Stimulated activated CD8-positive, alpha-beta memory T cell treated with anti-CD3 and anti-CD28 coated beads, Interleukin-15, amount 100 ng/mL, for 4 hours (primary cell): ENCODE data around the gene C20orf144.

ENCODE experiments used
- DNase-seq, 2 donors: peaks; one replicate each; pipeline ENCODE4 v3.0.0-alpha.2; 2020; ENCODE audit warnings: low read depth in 2 of 2

C20orf144 gene

GRCh38 chr20:33664762-33665144, 2.6 kb downstream of the C20orf144 start:
- DNase-seq = no peak

DNA sequence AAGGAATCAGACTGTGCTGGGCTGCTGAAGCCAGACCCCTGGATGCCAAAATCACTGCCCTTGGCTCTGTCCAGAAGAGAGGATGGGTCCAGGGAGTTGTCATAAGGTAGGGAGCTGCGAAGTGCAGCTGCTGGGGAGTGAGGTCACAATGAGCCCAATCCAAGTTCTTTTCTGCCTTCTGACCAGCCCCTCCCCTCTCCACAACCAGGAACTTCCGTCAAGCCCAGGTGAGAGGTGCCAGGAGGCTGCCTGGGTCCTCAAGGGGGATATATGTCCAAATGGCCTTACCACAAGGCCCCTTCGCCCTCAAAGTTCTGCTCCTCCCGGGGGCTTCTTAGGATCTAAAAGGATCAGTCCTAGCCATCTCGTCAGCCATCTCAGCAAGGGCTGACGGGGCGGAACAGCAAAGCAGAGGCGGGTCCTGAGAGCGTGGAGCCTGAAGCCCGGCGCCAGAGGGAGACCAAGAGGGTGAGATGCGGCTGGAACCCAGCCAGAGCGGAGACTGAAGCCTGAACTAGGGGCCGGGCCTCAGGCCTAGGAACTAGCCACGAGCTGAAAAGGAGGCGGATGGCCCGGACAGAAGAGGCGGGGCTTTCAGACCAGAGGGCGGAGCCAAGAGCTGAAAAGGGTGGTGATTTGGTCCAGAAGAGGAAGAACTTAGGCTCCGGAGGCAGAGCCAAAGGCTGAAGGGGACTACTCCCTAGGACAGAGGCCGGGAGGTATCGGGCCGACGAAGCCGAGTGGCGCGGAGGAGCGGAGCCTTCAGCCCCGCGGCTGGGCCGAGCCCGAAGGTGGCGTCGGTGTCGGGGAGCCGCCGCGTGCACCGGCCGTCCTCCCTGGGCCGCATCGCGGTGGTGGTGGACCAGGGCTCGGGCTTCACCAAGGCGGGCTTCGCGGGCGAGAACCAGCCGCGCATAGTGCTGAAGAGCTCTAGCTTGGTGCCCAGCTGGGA, 4.4 kb downstream of the C20orf144 start, which contains the start of gene ACTL10:
ACTL10 (plus strand) TSS at position 651 of the 952 bp plus-strand sequence. CDS start 555 bp downstream, outside the sequence.
- DNase-seq = peak; percentile 55 to 65

DNA sequence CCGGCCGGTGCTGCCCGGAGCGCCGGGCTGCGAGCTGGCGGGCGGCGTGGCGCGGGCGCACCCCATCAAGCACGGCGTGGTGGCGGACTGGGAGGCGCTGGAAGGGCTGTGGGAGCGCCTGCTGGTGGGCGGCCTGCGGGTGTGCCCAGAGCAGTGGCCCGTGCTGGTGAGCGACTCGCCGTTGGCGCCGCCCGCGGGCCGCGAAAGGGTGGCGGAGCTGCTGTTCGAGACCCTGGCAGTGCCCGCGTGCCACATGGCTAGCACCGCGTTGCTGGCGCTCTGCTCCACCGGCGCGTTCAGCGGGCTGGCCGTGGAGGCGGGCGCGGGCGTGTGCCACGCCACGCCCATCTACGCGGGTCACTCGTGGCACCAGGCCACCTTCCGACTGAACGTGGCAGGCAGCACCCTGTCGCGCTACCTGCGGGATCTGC, 5.1 kb downstream of the C20orf144 start:
- no peak for DNase-seq

GRCh38 chr20:33667676-33668465, 5.7 kb downstream of the C20orf144 start:
- DNase-seq = peak; percentile 46 to 59

DNA sequence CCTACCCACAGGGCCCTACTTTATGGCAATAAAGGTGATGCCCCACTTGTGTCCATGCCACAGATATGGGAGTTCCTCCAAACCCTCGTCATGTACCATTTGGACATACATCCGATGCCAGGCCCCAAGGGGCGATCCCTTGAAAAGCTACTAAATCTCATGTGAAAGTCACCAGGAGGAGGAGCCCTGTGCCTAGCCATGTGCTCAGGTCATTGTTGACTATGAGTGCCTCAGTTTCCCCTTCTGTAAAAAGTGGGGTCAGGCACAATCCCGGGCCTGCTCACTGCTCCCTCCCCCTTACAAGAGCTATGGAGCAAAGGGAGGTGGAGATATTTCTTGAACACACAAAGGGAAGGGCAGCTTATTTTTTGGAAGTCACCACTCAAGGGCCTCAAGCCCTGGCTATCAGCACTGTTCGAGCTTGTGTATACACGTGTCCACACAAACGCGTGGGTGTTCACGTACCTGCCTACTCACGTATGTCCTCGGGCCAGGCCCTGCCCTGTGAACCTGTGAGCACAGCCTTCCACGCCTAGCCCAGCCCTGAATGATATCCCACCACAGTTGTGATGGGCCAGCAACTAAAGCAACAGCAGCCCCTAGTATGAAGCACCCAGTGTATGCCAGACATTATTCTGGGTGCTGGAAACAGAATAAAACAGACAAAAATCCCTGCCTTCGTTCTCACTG, 6.5 kb downstream of the C20orf144 start:
- DNase-seq = no peak

GRCh38 chr20:33669224-33669623, 7.1 kb downstream of the C20orf144 start:
- DNase-seq = no peak

DNA sequence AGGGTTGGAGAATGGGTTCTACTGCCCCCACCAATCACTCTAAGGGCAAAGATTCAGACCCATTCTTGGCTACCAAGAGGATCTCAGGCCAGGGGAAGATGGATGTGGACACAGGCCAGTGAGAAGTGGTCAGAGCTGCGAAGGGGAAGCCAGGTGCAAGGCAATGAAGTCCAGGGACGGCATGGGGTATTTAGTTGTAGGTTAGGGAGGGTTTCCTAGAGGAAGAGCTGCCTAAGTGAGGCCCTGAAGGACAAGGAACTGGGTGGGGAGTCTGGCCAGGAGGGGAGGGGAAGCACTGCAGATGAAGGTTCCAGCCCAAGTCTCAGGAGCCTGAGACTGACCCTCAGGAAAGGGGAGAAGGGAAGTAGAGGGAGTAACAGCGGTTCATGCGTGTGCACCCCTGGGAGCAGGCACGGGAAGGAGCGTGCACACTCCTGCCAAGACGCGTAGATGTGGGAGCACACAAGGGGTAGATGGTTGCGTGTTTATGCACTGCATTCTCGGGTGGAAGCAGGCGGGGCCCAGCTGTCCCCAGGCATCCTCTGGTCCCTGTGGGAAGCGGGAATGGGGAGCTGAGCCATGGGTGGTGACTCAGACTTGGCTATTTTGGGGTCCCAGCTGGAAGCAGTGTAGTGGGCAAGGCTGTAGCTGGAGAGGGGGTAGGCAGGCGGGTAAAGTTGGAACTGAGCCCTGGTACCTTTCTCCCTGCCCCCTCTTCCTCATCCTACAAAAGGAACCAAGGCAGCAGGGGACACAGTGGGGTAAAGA, 7.9 kb downstream of the C20orf144 start:
- DNase-seq = no peak

DNA sequence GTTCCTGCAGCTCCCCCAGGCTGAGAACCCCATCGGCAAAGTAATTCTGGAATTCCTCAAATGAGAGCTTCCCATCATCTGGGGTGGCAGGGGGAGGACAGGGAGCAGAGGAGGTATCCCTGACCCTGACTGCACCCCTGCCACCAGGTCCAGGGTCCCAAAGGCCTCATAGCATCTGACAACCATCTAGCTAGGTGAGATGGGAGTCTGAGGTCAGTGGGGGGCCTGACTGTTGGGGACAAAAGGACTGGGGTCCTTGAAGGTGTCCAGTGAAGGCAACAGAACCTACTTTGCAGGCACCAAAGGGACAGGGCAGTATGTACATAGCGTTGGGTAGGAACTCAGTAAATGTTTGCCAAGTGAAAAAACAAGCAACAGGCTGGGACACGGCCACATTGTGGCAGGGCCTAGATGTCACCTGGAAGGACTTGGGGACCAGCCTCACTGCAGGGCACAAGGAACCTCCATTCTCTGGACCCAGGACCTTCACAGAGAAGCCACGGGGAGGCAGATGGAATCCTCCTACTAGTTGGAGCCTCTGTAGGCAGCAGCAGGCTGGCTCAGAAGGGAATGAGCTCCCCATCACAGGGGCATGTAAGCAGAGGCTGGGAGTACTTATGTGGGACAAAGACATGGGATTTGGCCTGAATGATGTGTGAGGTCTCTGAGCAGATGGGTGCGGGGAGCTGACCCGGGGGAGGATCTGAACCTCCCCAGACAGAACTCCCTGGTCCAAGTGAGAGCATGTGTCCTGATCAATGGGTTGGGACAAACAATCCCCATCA, 8.8 kb downstream of the C20orf144 start:
- no peak for DNase-seq

DNA sequence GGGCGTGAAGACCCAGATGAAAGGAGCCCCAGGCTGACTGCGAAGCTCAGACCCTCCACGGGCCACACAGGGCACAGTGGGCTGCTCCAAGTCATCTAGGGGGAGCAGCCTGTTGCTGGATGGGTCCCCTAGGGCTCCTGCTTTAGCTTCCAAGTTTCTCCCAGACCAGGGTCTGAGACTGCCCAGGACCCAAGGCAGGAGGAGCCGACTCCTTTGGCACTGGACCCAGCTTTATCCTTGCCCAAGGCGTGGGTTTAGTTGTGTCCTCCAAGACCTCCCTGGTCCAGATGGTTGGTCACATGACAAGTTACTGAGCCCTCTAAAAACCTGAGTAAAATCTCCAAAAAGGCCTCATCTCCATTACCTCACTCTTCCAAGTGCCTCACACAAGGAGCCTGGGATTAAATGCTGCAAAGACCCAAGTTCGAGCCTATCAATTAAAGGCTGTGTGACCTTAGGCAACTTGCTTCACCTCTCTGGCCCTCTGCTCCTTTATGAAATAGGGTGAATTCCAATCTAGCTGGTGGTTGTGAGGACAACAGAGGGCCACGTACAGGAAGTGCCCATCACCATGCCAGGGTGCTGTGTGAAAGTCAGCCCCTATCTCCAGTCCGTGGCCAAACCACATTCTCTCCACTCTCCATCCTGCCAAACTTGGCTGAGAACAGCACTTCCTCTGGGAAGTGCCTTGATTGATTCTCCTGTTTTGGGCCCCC, 9.6 kb downstream of the C20orf144 start:
- no peak for DNase-seq

- no peak for DNase-seq
Observed at GRCh38 chr20:33672426-33673113, 10.4 kb downstream of the C20orf144 start.

- no peak for DNase-seq
Observed at GRCh38 chr20:33673114-33673409, 10.9 kb downstream of the C20orf144 start.

- no peak for DNase-seq
Observed at GRCh38 chr20:33673410-33674293, 11.5 kb downstream of the C20orf144 start.

DNA sequence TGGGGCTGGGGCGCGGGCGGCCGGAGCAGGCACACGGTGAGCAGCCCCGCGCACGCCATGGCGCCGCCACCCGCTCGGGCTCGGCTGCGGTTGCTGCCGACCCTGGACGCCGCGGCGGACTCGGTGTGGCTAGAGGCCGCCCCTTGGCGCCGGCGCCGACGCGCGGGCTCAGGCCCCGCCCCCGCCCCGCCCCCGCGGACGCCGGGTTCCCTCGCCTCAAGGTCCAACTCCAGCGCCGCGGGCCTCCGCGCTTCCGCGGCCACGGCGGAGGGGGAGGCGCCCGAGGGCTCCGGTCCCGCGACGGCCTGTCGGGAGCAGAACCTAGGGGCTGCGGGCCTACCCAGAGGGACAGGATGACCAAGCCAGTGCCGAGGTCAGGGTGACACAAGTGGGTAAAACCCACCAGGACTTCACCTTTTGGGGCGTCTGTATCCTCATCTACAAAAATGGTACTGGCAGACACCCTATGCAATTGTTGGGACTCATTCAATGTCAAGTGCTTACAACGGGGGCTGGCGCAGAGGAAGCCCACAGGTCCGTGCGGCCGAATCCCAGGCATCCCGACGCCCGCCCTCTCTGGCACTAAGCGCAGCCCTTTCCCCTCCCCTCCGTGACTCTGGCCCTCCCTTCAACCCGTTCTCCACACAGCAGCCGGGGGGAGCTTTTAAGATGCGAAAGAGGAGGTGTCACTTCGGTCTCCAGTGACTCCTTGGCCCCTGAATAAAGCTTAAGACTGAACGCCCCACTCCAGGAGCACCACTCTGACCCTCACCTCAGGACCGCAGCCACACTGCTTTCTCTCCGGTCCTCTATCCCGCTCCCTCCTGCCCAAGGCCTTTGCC, 12.4 kb downstream of the C20orf144 start, which contains the start of gene NECAB3:
NECAB3 (minus strand) TSS at position 135 of the 842 bp plus-strand sequence; CDS start at position 59, 76 bp downstream.
- no peak for DNase-seq

DNA sequence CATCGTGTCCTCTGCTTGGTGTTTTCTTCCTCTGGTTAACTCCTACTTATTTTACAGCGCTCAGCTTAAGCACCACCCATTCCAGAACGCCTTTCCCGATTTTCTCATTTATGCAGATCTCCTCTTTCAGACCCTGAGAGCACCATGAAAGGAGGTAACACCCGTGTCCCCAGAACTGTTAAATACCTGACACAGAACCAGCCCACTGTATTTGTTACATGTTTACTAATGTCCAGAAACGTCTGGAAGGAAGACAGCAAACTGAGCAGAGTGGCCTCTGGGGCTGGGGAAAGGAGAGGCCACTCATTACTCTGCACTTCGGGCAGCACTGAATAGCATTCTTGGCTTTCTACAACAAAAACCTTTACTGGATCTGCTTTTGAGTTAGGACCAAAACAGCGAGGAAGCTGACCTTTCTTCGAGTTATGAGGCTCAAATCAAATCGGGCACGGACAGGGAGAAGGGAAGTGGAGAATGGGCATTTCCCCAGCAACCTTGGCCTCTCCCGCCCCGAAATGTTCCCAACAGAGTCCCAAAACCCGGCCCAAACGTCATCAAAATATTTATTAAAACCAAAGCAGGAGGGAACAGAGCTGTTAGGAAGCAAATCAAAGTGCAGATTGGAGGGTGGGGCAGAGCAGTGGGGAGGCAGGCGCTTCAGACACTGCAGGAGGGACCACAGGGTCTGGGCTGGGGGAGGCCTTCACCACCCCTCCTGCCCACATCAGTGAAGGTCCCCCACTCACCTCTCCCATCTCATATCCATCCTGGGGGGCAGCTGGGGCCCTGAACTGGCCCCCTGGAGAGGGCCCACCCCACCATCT, 13.2 kb downstream of the C20orf144 start:
- DNase-seq = no peak

GRCh38 chr20:33676121-33676520, 14.0 kb downstream of the C20orf144 start:
- DNase-seq = no peak
